ENCODE measurements around the gene BTG1.

- TF ChIP-seq CTCF (IDR thresholded peaks at IDR 0.05 in 8 of 11, conservative IDR thresholded peaks at IDR 0.05 in 3 of 11) (no peak), POLR2AphosphoS5 (IDR thresholded peaks at IDR 0.05) (no peak)
These were observed 32.7 kb upstream of the BTG1 start for GRCh38 chr12:92178340-92178739.
